ENCODE measurements around the gene PTGR1. TPM values are rescaled to one million over a fixed set of nuclear protein-coding genes. Genes with fewer than 3 reads are reported as not detected.

The PTGR1 gene
- total RNA-seq, 1 experiment from 2014 or later: 27.4 TPM

GRCh38 chr9:111516061-111516465 lies 83.4 kb downstream of the PTGR1 start:
- Mint-ChIP-seq H3K27ac (ENCODE audit: low read depth, unreplicated experiment) (no peak overlapping the region), H3K4me1 (ENCODE audit: insufficient read depth, unreplicated experiment) (no peaks in the 10 kb centered on the region), H3K27me3 (ENCODE audit: insufficient read depth, unreplicated experiment) (no peaks in the 10 kb centered on the region), H3K4me3 (ENCODE audit: unreplicated experiment) (no peak overlapping the region), H3K9me3 (ENCODE audit: unreplicated experiment) (peaks cover 5% of the 10 kb centered on the region), H3K36me3 (ENCODE audit: insufficient read depth, unreplicated experiment) (no peaks in the 10 kb centered on the region)
- BruUV-seq (replicated peaks): no TSS peak
- TF ChIP-seq CTCF (IDR thresholded peaks at IDR 0.05; ENCODE audit: unreplicated experiment): no peak
- DNase-seq (ENCODE audit: unreplicated experiment): peak; percentile 25
- CTCF ChIA-PET: interaction anchor here (0.6 kb wide), 1 partner anchor 1303 kb away, joined by 3 read pairs; no protein-coding TSS in a partner anchor
- intact Hi-C loops (cut with micrococcal nuclease): no loop called here
- POLR2A ChIA-PET: interaction anchor here (0.7 to 1.6 kb wide), 2 partner anchors 9 to 32 kb away, joined by 3 to 13 read pairs; partner anchors contain the start of genes ECPAS and ZNF483

GRCh38 chr9:111514967-111515366 lies 84.5 kb downstream of the PTGR1 start:
- intact Hi-C loops (cut with micrococcal nuclease): no loop called here
- Mint-ChIP-seq H3K36me3 (ENCODE audit: insufficient read depth, unreplicated experiment) (no peaks in the 10 kb centered on the region), H3K9me3 (ENCODE audit: unreplicated experiment) (peaks cover 5% of the 10 kb centered on the region), H3K4me1 (ENCODE audit: insufficient read depth, unreplicated experiment) (no peaks in the 10 kb centered on the region), H3K27me3 (ENCODE audit: insufficient read depth, unreplicated experiment) (no peaks in the 10 kb centered on the region), H3K4me3 (ENCODE audit: unreplicated experiment) (no peak overlapping the region), H3K27ac (ENCODE audit: low read depth, unreplicated experiment) (no peak overlapping the region)
- TF ChIP-seq CTCF (IDR thresholded peaks at IDR 0.05; ENCODE audit: unreplicated experiment): no peak
- ChIA-PET POLR2A (interaction anchor here (0.7 to 2.2 kb wide), 3 partner anchors 10 to 292 kb away, joined by 3 to 6 read pairs (median 3); partner anchors contain the start of gene ZNF483), CTCF (no interaction called here)
- BruUV-seq (replicated peaks): no TSS peak
- no peak for DNase-seq (ENCODE audit: unreplicated experiment)

Other genes starting within 250 kb of the PTGR1 start
- 140 and 152 TPM in 2 replicates for gene ECPAS, start 115.3 kb downstream of the PTGR1 start, total RNA-seq (2022)
- 1.3 and 2.4 TPM in 2 replicates for gene ZNF483, start 74.5 kb downstream of the PTGR1 start, total RNA-seq (2022)
- gene DNAJC25, start 31.7 kb upstream of the PTGR1 start, total RNA-seq (2022): 10.9 and 11.6 TPM in 2 replicates
- 42.0 and 61.7 TPM in 2 replicates for gene GNG10, start 62.0 kb upstream of the PTGR1 start, total RNA-seq (2022)
- 0.09 and 0.15 TPM in 2 replicates for gene SHOC1, start 195.3 kb upstream of the PTGR1 start, total RNA-seq (2022)

Data from MCF 10A (cell line).